ENCODE measurements around the gene IFT57. TPM values are rescaled to one million over a fixed set of nuclear protein-coding genes. Genes with fewer than 3 reads are reported as not detected.

Gene IFT57
- total RNA-seq, 8 experiments from 2014 or later, result 21.4 to 80.5 (median 29.2) TPM

- H3K27ac ChIP-seq, result no peak overlapping the region
- 13 to 100% (median 75%) methylated on average over 1 of the region's 1 CpG; no CpG with 5 or more reads in 4 of the 10 experiments for WGBS, 10 experiments
- no peak for ATAC-seq (replicated peaks in 6 of 8)
- H3K4me3 ChIP-seq, result no peak overlapping the region
- in situ Hi-C loops (cut with MboI; ENCODE audit: low pct_unique_long_range_greater_than_20kb in 2 of 9, low sequenced_read_pairs in 9 of 9, unreplicated experiment in 9 of 9), result no loop called here
- H3K4me1 ChIP-seq (replicated peaks in 1 of 2), result peaks cover 0 to 2% of the 10 kb centered on the region in 2 donors
Observed at GRCh38 chr3:108239082-108239481, 16.9 kb upstream of the IFT57 start.

- WGBS, 10 experiments, result 60 to 100% (median 100%) methylated on average over 1 of the region's 1 CpG; no CpG with 5 or more reads in 4 of the 10 experiments
- Histone ChIP-seq H3K27ac (no peak overlapping the region), H3K4me3 (no peak overlapping the region), H3K4me1 (replicated peaks in 1 of 2) (peaks cover 0 to 2% of the 10 kb centered on the region in 2 donors)
- in situ Hi-C loops (cut with MboI; ENCODE audit: low pct_unique_long_range_greater_than_20kb in 2 of 9, low sequenced_read_pairs in 9 of 9, unreplicated experiment in 9 of 9), result no loop called here
- no peak for ATAC-seq (replicated peaks in 6 of 8)
Observed at GRCh38 chr3:108235290-108235689, 13.1 kb upstream of the IFT57 start.

GRCh38 chr3:108234387-108234957 lies 12.2 kb upstream of the IFT57 start:
- no peak overlapping the region for H3K4me3 ChIP-seq
- no peak overlapping the region for H3K27ac ChIP-seq
- H3K4me1 ChIP-seq (replicated peaks in 1 of 2), result peaks cover 0 to 2% of the 10 kb centered on the region in 2 donors
- WGBS, 10 experiments, result 20 to 100% (median 33%) methylated on average over 1 of the region's 1 CpG; no CpG with 5 or more reads in 7 of the 10 experiments
- ATAC-seq (replicated peaks in 6 of 8), result peak in 1 of 8 experiments; percentile 24
- in situ Hi-C loops (cut with MboI; ENCODE audit: low pct_unique_long_range_greater_than_20kb in 2 of 9, low sequenced_read_pairs in 9 of 9, unreplicated experiment in 9 of 9), result no loop called here

- no peak overlapping the region for H3K27ac ChIP-seq
- H3K4me1 ChIP-seq (replicated peaks in 1 of 2), result no peaks in the 10 kb centered on the region
- in situ Hi-C loops (cut with MboI; ENCODE audit: low pct_unique_long_range_greater_than_20kb in 2 of 9, low sequenced_read_pairs in 9 of 9, unreplicated experiment in 9 of 9), result no loop called here
- no peak overlapping the region for H3K4me3 ChIP-seq
- no peak for ATAC-seq (replicated peaks in 6 of 8)
- 63 to 100% (median 100%) methylated on average over 1 of the region's 1 CpG; no CpG with 5 or more reads in 3 of the 10 experiments for WGBS, 10 experiments
Observed at GRCh38 chr3:108228286-108228685, 6.1 kb upstream of the IFT57 start.

GRCh38 chr3:108227131-108227530 lies 4.9 kb upstream of the IFT57 start:
- in situ Hi-C loops (cut with MboI; ENCODE audit: low pct_unique_long_range_greater_than_20kb in 2 of 9, low sequenced_read_pairs in 9 of 9, unreplicated experiment in 9 of 9), result no loop called here
- Histone ChIP-seq H3K27ac (no peak overlapping the region), H3K4me1 (replicated peaks in 1 of 2) (peaks cover 0 to 3% of the 10 kb centered on the region in 2 donors), H3K4me3 (no peak overlapping the region)
- no peak for ATAC-seq (replicated peaks in 6 of 8)
- 50 to 100% (median 90%) methylated on average over 1 to 5 of the region's 6 CpGs; no CpG with 5 or more reads in 5 of the 10 experiments for WGBS, 10 experiments

- no peak overlapping the region for H3K4me3 ChIP-seq
- no peak for ATAC-seq (replicated peaks in 6 of 8)
- peaks cover 4 to 11% of the 10 kb centered on the region in 2 donors for H3K4me1 ChIP-seq (replicated peaks in 1 of 2)
- 57 to 100% (median 91%) methylated on average over 1 of the region's 1 CpG; no CpG with 5 or more reads in 1 of the 10 experiments for WGBS, 10 experiments
- no peak overlapping the region for H3K27ac ChIP-seq
- in situ Hi-C loops (cut with MboI; ENCODE audit: low pct_unique_long_range_greater_than_20kb in 2 of 9, low sequenced_read_pairs in 9 of 9, unreplicated experiment in 9 of 9), result no loop called here
Observed at GRCh38 chr3:108225221-108225620, 3.0 kb upstream of the IFT57 start.

GRCh38 chr3:108223928-108224327 lies 1.7 kb upstream of the IFT57 start:
- 13 to 83% (median 40%) methylated on average over 1 to 4 of the region's 4 CpGs; no CpG with 5 or more reads in 1 of the 10 experiments for WGBS, 10 experiments
- in situ Hi-C loops (cut with MboI; ENCODE audit: low pct_unique_long_range_greater_than_20kb in 2 of 9, low sequenced_read_pairs in 9 of 9, unreplicated experiment in 9 of 9), result no loop called here
- Histone ChIP-seq H3K4me3 (no peak overlapping the region), H3K4me1 (replicated peaks in 1 of 2) (peaks cover 13 to 22% of the 10 kb centered on the region in 2 donors), H3K27ac (no peak overlapping the region)
- no peak for ATAC-seq (replicated peaks in 6 of 8)

- 0 to 40% (median 18%) methylated on average over 2 to 5 of the region's 5 CpGs for WGBS, 10 experiments
- Histone ChIP-seq H3K4me3 (peak overlapping the region; percentile 54 to 82 (median 72)), H3K4me1 (replicated peaks in 1 of 2) (peaks cover 13 to 22% of the 10 kb centered on the region in 2 donors), H3K27ac (no peak overlapping the region)
- ATAC-seq (replicated peaks in 6 of 8), result peak in 7 of 8 experiments; percentile 1 to 5 (median 3)
- in situ Hi-C loops (cut with MboI; ENCODE audit: low pct_unique_long_range_greater_than_20kb in 2 of 9, low sequenced_read_pairs in 9 of 9, unreplicated experiment in 9 of 9), result no loop called here
Observed at GRCh38 chr3:108222853-108223565, 785 bp upstream of the IFT57 start.

GRCh38 chr3:108221393-108221792 lies 831 bp downstream of the IFT57 start:
- Histone ChIP-seq H3K4me3 (peak overlapping the region; percentile 54 to 82 (median 72)), H3K27ac (no peak overlapping the region), H3K4me1 (replicated peaks in 1 of 2) (peaks cover 13 to 22% of the 10 kb centered on the region in 2 donors)
- ATAC-seq (replicated peaks in 6 of 8), result no peak
- WGBS, 10 experiments, result 0 to 11% (median 3%) methylated on average over 1 to 6 of the region's 6 CpGs
- in situ Hi-C loops (cut with MboI; ENCODE audit: low pct_unique_long_range_greater_than_20kb in 2 of 9, low sequenced_read_pairs in 9 of 9, unreplicated experiment in 9 of 9), result no loop called here

- H3K4me3 ChIP-seq, result no peak overlapping the region
- in situ Hi-C loops (cut with MboI; ENCODE audit: low pct_unique_long_range_greater_than_20kb in 2 of 9, low sequenced_read_pairs in 9 of 9, unreplicated experiment in 9 of 9), result no loop called here
- 81 to 100% (median 90%) methylated on average over 2 to 9 of the region's 9 CpGs for WGBS, 10 experiments
Observed at GRCh38 chr3:108219336-108219735, 2.9 kb downstream of the IFT57 start.

GRCh38 chr3:108218811-108219210 lies 3.4 kb downstream of the IFT57 start:
- Histone ChIP-seq H3K27ac (no peak overlapping the region), H3K4me1 (replicated peaks in 1 of 2) (peaks cover 13 to 22% of the 10 kb centered on the region in 2 donors), H3K4me3 (no peak overlapping the region)
- ATAC-seq (replicated peaks in 6 of 8), result no peak
- in situ Hi-C loops (cut with MboI; ENCODE audit: low pct_unique_long_range_greater_than_20kb in 2 of 9, low sequenced_read_pairs in 9 of 9, unreplicated experiment in 9 of 9), result no loop called here

More at GRCh38 chr3:108219336-108219735, 2.9 kb downstream of the IFT57 start:
- Histone ChIP-seq H3K27ac (no peak overlapping the region), H3K4me1 (replicated peaks in 1 of 2) (peaks cover 13 to 22% of the 10 kb centered on the region in 2 donors)
- no peak for ATAC-seq (replicated peaks in 6 of 8)

- Histone ChIP-seq H3K4me1 (replicated peaks in 1 of 2) (peaks cover 13 to 17% of the 10 kb centered on the region in 2 donors), H3K27ac (no peak overlapping the region), H3K4me3 (no peak overlapping the region)
- in situ Hi-C loops (cut with MboI; ENCODE audit: low pct_unique_long_range_greater_than_20kb in 2 of 9, low sequenced_read_pairs in 9 of 9, unreplicated experiment in 9 of 9), result no loop called here
- WGBS, 10 experiments, result 50 to 100% (median 100%) methylated on average over 1 of the region's 1 CpG; no CpG with 5 or more reads in 1 of the 10 experiments
- no peak for ATAC-seq (replicated peaks in 6 of 8)
Observed at GRCh38 chr3:108215871-108216270, 6.4 kb downstream of the IFT57 start.

GRCh38 chr3:108209579-108209978 lies 12.6 kb downstream of the IFT57 start:
- no peaks in the 10 kb centered on the region for H3K4me1 ChIP-seq (replicated peaks in 1 of 2)
- in situ Hi-C loops (cut with MboI; ENCODE audit: low pct_unique_long_range_greater_than_20kb in 2 of 9, low sequenced_read_pairs in 9 of 9, unreplicated experiment in 9 of 9), result no loop called here
- H3K4me3 ChIP-seq, result no peak overlapping the region
- no peak overlapping the region for H3K27ac ChIP-seq
- WGBS, 10 experiments, result 20 to 100% (median 86%) methylated on average over 1 to 3 of the region's 3 CpGs; no CpG with 5 or more reads in 1 of the 10 experiments
- ATAC-seq (replicated peaks in 6 of 8), result no peak
